A673 (cell line): ENCODE data around the gene RNF215.
"Not testable (repeated sequence)": the region's sequence is repeated elsewhere in the genome, so short reads cannot be mapped to it uniquely, and the experiment has no call there.

ENCODE experiments used
- EZH2 ChIP-seq: fragments of 200-600 bp; sonication (generic); IDR thresholded peaks from 2 replicates; pipeline ENCODE4 v1.6.1; 2017; ENCODE audit warnings: borderline replicate concordance, low read depth, mild to moderate bottlenecking, mixed read lengths, antibody characterized with exemption, low read length; ENCODE audit not compliant: poor library complexity, severe bottlenecking
- TF ChIP-seq, protein P1 (sequence below): fragments of 300-800, 200-600 bp; sonication (generic); conservative IDR thresholded peaks from 2 replicates; pipeline ENCODE4 v1.5.1; 2017; ENCODE audit warnings: low read depth, mild to moderate bottlenecking, antibody characterized with exemption, low read length, moderate library complexity, mixed read lengths

GRCh38 chr22:30402766-30403104 lies 15.5 kb upstream of the RNF215 start:
- TF ChIP-seq, protein P1, sequence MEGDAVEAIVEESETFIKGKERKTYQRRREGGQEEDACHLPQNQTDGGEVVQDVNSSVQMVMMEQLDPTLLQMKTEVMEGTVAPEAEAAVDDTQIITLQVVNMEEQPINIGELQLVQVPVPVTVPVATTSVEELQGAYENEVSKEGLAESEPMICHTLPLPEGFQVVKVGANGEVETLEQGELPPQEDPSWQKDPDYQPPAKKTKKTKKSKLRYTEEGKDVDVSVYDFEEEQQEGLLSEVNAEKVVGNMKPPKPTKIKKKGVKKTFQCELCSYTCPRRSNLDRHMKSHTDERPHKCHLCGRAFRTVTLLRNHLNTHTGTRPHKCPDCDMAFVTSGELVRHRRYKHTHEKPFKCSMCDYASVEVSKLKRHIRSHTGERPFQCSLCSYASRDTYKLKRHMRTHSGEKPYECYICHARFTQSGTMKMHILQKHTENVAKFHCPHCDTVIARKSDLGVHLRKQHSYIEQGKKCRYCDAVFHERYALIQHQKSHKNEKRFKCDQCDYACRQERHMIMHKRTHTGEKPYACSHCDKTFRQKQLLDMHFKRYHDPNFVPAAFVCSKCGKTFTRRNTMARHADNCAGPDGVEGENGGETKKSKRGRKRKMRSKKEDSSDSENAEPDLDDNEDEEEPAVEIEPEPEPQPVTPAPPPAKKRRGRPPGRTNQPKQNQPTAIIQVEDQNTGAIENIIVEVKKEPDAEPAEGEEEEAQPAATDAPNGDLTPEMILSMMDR: not testable (repeated sequence)
- not testable (repeated sequence) for TF ChIP-seq EZH2
